ENCODE data around the gene MIS18A.

GRCh38 chr21:32312326-32312725 is 33.5 kb upstream of the MIS18A start:
- TF ChIP-seq CTCF (IDR thresholded peaks at IDR 0.05) = no peak
- no peak for TF ChIP-seq POLR2A (IDR thresholded peaks at IDR 0.05)

Measured in testis (tissue), 2 donors.